GM12878 (cell line): ENCODE data around the gene PCSK5. TPM values are rescaled to one million over a fixed set of nuclear protein-coding genes. Genes with fewer than 3 reads are reported as not detected.

ENCODE experiments used
- ATAC-seq: fragments of 200-7000 bp; cut with Tn5 transposase; 3 replicates; pipeline ENCODE4 v1.9.1; 2020; ENCODE audit warnings: mild to moderate bottlenecking, moderate library complexity
- BruUV-seq: library from RNA; stranded (reverse); fragments of 400-500 nt; replicated peaks from 2 replicates; lab custom pipeline; 2021; lab: Mats Ljungman, UMichigan
- CTCF ChIA-PET: fragments of 300-600 bp; sonication (Branson Sonifier 250); formaldehyde crosslinking; extraction: SDS; loops from one replicate; lab custom pipeline; 2021; ENCODE audit warnings: inconsistent platforms; lab: Yijun Ruan, JAX
- POLR2A ChIA-PET: fragments of 350-600 bp; formaldehyde crosslinking; extraction: SDS; loops from one replicate; lab custom pipeline; 2021; ENCODE audit warnings: inconsistent platforms; lab: Charles Lee
- RAD21 ChIA-PET: fragments of 300-600 bp; sonication (Branson Sonifier 250); formaldehyde crosslinking; loops from one replicate; lab custom pipeline; 2023; ENCODE audit warnings: antibody characterized with exemption; ENCODE audit not compliant: unreplicated experiment; lab: Charles Lee
- SMC1A ChIA-PET: fragments of 300-600 bp; sonication (Branson Sonifier 250); formaldehyde crosslinking; loops from one replicate; lab custom pipeline; 2023; ENCODE audit not compliant: unreplicated experiment, uncharacterized antibody; lab: Charles Lee
- DNase-seq: peaks from one replicate; pipeline ENCODE4 v3.0.0-alpha.2; 2011; ENCODE audit warnings: low read depth, low spot score
- FAIRE-seq: peaks from 3 replicates; lab custom pipeline; 2011; peaks lifted over from hg19 to GRCh38; lab: Jason Lieb, UNC
- H2AFZ ChIP-seq: 2 replicates; pipeline ENCODE4 v1.6.0; 2011; ENCODE audit warnings: low read depth, low read length, control low read depth; ENCODE audit not compliant: control insufficient read depth
- H3K27ac ChIP-seq: 2 replicates; pipeline ENCODE4 v1.5.1; 2011; ENCODE audit warnings: control low read depth; ENCODE audit not compliant: control insufficient read depth, insufficient read depth
- H3K27me3 ChIP-seq, 2 experiments: replicated peaks in 1 of 2; 2 replicates each; pipeline versions ENCODE4 v1.6.0 to v1.6.1; 2011; ENCODE audit warnings: low read length in 1 of 2; ENCODE audit not compliant: control insufficient read depth in 2 of 2, insufficient read depth in 2 of 2
- H3K36me3 ChIP-seq, 2 experiments: 2 replicates each; pipeline ENCODE4 v1.5.1; 2011; ENCODE audit warnings: low read length in 1 of 2; ENCODE audit not compliant: control insufficient read depth in 2 of 2, insufficient read depth in 2 of 2
- H3K4me1 ChIP-seq: 2 replicates; pipeline ENCODE4 v1.6.1; 2011; ENCODE audit warnings: mild to moderate bottlenecking, low read length, moderate library complexity, mixed read lengths; ENCODE audit not compliant: control insufficient read depth, insufficient read depth
- H3K4me2 ChIP-seq: 2 replicates; pipeline ENCODE4 v1.6.0; 2011; ENCODE audit warnings: control low read depth; ENCODE audit not compliant: control insufficient read depth, insufficient read depth
- H3K4me3 ChIP-seq: fragments of 200-600 bp; sonication (generic); 2 replicates; pipeline ENCODE4 v1.5.1; 2016
- H3K79me2 ChIP-seq: 2 replicates; pipeline ENCODE4 v1.6.0; 2011; ENCODE audit warnings: low read length; ENCODE audit not compliant: control insufficient read depth, insufficient read depth
- H3K9ac ChIP-seq: 2 replicates; pipeline ENCODE4 v1.8.0; 2011; ENCODE audit warnings: low read length, control low read depth, mixed read lengths; ENCODE audit not compliant: control insufficient read depth, insufficient read depth
- H3K9me3 ChIP-seq: replicated peaks from 3 replicates; pipeline ENCODE4 v1.5.1; 2011; ENCODE audit warnings: mild to moderate bottlenecking, low read length; ENCODE audit not compliant: control insufficient read depth, insufficient read depth
- H4K20me1 ChIP-seq: 2 replicates; pipeline ENCODE4 v1.6.0; 2011; ENCODE audit not compliant: control insufficient read depth, insufficient read depth
- CREB1 ChIP-seq: IDR thresholded peaks from 2 replicates; pipeline ENCODE4 v1.6.1; 2012; ENCODE audit warnings: low read depth, mild to moderate bottlenecking, inconsistent platforms
- MEF2B ChIP-seq: fragments of 450-650 bp; IDR thresholded peaks from 2 replicates; pipeline ENCODE4 v1.6.1; 2018; ENCODE audit warnings: mild to moderate bottlenecking, moderate library complexity; ENCODE audit not compliant: partially characterized antibody, poor library complexity, severe bottlenecking
- MXI1 ChIP-seq: fragments of 150-350 bp; IDR thresholded peaks from 2 replicates; pipeline ENCODE4 v1.6.1; 2011; ENCODE audit warnings: low read depth, mild to moderate bottlenecking, inconsistent platforms, low read length, improper control_type of control experiment
- RAD51 ChIP-seq: fragments of 450-650 bp; IDR thresholded peaks from 2 replicates; pipeline ENCODE4 v1.6.1; 2016; ENCODE audit warnings: moderate library complexity, mild to moderate bottlenecking, inconsistent platforms
- RUNX3 ChIP-seq: IDR thresholded peaks from 2 replicates; pipeline ENCODE4 v1.6.1; 2012; ENCODE audit warnings: low read length, inconsistent platforms
- SUZ12 ChIP-seq: fragments of 200-600 bp; sonication (generic); IDR thresholded peaks from one replicate; pipeline ENCODE4 v1.6.1; 2018; ENCODE audit warnings: antibody characterized with exemption, mild to moderate bottlenecking; ENCODE audit not compliant: unreplicated experiment
- TCF12 ChIP-seq: IDR thresholded peaks from 2 replicates; pipeline ENCODE4 v1.6.1; 2011; ENCODE audit warnings: low read depth, mild to moderate bottlenecking, low read length
- ZNF217 ChIP-seq: fragments of 450-650 bp; IDR thresholded peaks from 2 replicates; pipeline ENCODE4 v1.6.1; 2017; ENCODE audit warnings: antibody characterized with exemption, mild to moderate bottlenecking
- WGBS: methylation state at CpG from one replicate; pipeline ENCODE4 v1.1.6; 2016; ENCODE audit warnings: low lambda C conversion rate; ENCODE audit not compliant: insufficient replicate concordance, insufficient coverage; ENCODE audit errors: missing lambda C conversion rate; 5-methylcytosine and 5-hydroxymethylcytosine counted together
- in situ Hi-C: fragments of 300-500 bp; cut with MboI; formaldehyde crosslinking; loops from 9 replicates; pipeline ENCODE4 v1.14.3; 2018; ENCODE audit warnings: mixed read lengths
- intact Hi-C: fragments of 100-400 bp; cut with micrococcal nuclease; formaldehyde crosslinking; loops from one replicate; pipeline ENCODE4 v1.14.2; 2022; ENCODE audit not compliant: unreplicated experiment
- polyA plus RNA-seq, 11 experiments: library from polyadenylated mRNA; depleted of rRNA in 4 of 11; unstranded in 6 of 11; stranded (reverse) in 5 of 11; fragments of >200 nt; fragmentation: Nextera tagmentation in 4 of 11; fragmentation: Illumina TruSeq in 1 of 11; extraction: Ambion mirVana in 4 of 11; extraction: Trizol in 1 of 11; gene quantifications; 1 replicate in 1 of 11; 2 replicates in 10 of 11; pipeline versions ENCODE4 v1.2.1 to v1.2.3, GENCODE V29; 2011 to 2016; ENCODE audit warnings: inconsistent platforms in 2 of 11, missing spikeins in 2 of 11, low read depth in 1 of 11
- total RNA-seq, 4 experiments: library from RNA; depleted of rRNA in 3 of 4; stranded (reverse); fragments of >200 nt in 3 of 4; fragmentation: Illumina TruSeq in 1 of 4; extraction: Trizol in 1 of 4; gene quantifications; 2 replicates each; pipeline versions ENCODE4 v1.2.1 to v1.2.3, GENCODE V29; 2013 to 2021
- TF ChIP-seq, protein P1 (sequence below): IDR thresholded peaks from 2 replicates; pipeline ENCODE4 v1.6.1; 2012; ENCODE audit warnings: low read depth, low read length, improper control_type of control experiment
- TF ChIP-seq, protein P2 (sequence below): fragments of 450-650 bp; conservative IDR thresholded peaks from 2 replicates; pipeline ENCODE4 v1.6.1; 2017; ENCODE audit warnings: mild to moderate bottlenecking, moderate library complexity

The PCSK5 gene
- total and polyA plus RNA-seq, 10 of the 15 experiments (the other 5 are each of a cell fraction or from before 2014, with no cell fraction given): 0.01 to 0.13 (median 0.04) TPM; not detected in 3

DNA sequence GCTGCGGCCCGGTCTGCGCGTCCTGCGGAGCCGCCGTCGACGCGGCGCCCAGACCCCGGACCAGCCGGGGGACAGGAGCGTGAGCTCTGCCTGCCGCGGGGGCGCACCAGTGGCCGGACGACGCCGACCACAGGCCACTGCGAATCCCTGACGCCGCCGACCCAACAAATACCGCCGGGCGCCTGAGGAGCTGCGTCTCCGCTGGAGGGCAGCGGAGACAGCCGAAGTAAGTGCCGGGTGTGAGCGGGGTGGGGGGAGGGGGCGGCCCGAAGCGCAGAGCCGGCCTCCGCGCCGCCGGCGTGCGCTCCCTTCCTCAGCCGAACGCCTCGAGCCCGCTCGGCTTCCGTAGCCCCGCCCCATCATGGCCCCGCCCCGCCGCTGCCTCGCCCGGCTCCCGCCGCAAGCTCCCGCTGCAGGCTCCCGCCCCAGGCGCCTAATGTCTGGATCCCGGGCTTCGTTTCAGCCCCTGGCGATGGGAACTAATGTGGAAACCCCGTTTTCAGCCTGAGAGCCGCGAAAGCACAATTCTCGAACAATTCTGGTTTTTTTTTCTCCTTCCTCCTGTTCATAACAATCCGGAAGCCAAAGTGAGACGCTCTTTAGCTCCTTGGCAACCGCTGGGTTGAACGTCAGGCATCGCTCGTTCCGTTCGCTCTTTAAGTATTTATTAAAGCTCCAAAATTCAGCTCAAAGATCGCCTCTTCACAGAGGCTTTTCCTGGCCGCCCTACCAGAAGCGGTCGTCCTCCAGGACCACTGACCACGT, 503.9 kb downstream of the PCSK5 start, which contains the start of gene RFK (continued):
- TF ChIP-seq SUZ12: no peak
- 0 out of 2 replicates have a peak, but pooled peaks have one; percentile 27 for TF ChIP-seq TCF12
- TF ChIP-seq CREB1: no peak
- TF ChIP-seq, protein P1, sequence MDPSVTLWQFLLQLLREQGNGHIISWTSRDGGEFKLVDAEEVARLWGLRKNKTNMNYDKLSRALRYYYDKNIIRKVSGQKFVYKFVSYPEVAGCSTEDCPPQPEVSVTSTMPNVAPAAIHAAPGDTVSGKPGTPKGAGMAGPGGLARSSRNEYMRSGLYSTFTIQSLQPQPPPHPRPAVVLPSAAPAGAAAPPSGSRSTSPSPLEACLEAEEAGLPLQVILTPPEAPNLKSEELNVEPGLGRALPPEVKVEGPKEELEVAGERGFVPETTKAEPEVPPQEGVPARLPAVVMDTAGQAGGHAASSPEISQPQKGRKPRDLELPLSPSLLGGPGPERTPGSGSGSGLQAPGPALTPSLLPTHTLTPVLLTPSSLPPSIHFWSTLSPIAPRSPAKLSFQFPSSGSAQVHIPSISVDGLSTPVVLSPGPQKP: no peak
- 0 out of 2 replicates have a peak, but pooled peaks have one; percentile 59 for TF ChIP-seq ZNF217

DNA sequence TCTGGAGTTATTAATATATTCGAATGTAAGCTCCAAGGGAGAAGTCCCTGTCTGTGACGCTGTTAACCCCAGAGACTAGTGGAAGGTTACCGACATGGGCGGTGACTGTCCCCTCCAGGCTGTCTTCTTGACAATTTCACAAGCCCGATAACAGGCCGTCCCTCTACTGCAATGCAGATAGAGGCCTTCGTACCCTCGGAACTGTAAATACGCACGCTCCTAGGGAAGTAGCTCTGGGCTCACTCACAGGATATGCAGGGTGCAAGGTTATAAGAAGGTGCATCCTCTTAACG, 504.4 kb downstream of the PCSK5 start:
- ATAC-seq (peak; percentile 51), DNase-seq (no peak), FAIRE-seq (no peak)
- intact Hi-C loops (no loop called here), in situ Hi-C loops (no loop called here)
- H3K4me3 ChIP-seq: peak overlapping the region; percentile 94
- H3K4me2 ChIP-seq: peak overlapping the region; percentile 94
- H3K9ac ChIP-seq: peak overlapping the region; percentile 65
- ChIA-PET POLR2A (interaction anchor here (0.5 to 1.6 kb wide), 4 partner anchors 10 to 246 kb away, joined by 3 to 9 read pairs (median 6); no protein-coding TSS in a partner anchor), RAD21 (interaction anchor here (0.8 to 2.7 kb wide), 13 partner anchors 10 to 309 kb away, joined by 3 to 13 read pairs (median 5); partner anchors contain the start of gene GCNT1)
- peaks cover 4% of the 10 kb centered on the region for H3K4me1 ChIP-seq
- H3K27ac ChIP-seq: peak overlapping the region; percentile 47
- H3K9me3 ChIP-seq: no peaks in the 10 kb centered on the region
- 0% methylated on average over 11 of the region's 11 CpGs for WGBS
- BruUV-seq: no TSS peak
- TF ChIP-seq RUNX3: peak; percentile 9; the same call in 1 of the 2 replicates
- peak; percentile 11; the same call in 1 of the 2 replicates for TF ChIP-seq MXI1
- no peak for TF ChIP-seq RAD51
- TF ChIP-seq, protein P2, sequence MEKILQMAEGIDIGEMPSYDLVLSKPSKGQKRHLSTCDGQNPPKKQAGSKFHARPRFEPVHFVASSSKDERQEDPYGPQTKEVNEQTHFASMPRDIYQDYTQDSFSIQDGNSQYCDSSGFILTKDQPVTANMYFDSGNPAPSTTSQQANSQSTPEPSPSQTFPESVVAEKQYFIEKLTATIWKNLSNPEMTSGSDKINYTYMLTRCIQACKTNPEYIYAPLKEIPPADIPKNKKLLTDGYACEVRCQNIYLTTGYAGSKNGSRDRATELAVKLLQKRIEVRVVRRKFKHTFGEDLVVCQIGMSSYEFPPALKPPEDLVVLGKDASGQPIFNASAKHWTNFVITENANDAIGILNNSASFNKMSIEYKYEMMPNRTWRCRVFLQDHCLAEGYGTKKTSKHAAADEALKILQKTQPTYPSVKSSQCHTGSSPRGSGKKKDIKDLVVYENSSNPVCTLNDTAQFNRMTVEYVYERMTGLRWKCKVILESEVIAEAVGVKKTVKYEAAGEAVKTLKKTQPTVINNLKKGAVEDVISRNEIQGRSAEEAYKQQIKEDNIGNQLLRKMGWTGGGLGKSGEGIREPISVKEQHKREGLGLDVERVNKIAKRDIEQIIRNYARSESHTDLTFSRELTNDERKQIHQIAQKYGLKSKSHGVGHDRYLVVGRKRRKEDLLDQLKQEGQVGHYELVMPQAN: no peak
- TF ChIP-seq MEF2B: no peak
- TF ChIP-seq, all 136 proteins: peak for 2
- Histone ChIP-seq H3K79me2 (peaks cover 7% of the 10 kb centered on the region), H4K20me1 (no peaks in the 10 kb centered on the region), H2AFZ (peak overlapping the region; percentile 90), H3K27me3 (no peaks in the 10 kb centered on the region), H3K36me3 (no peaks in the 10 kb centered on the region)
- SMC1A ChIA-PET: interaction anchor here (0.8 to 3.2 kb wide), 16 partner anchors 10 to 268 kb away, joined by 3 to 19 read pairs (median 4); no protein-coding TSS in a partner anchor
- CTCF ChIA-PET: interaction anchor here (0.6 to 2.9 kb wide), 12 partner anchors 10 to 1480 kb away, joined by 3 to 15 read pairs (median 5); no protein-coding TSS in a partner anchor
